DOHH2 (cell line): Measurements from ENCODE around the gene TBX6.

Experiments
- CTCF ChIP-seq: fragments of 200-600 bp; sonication (generic); IDR thresholded peaks from one replicate; pipeline ENCODE4 v1.5.1; 2014; ENCODE audit warnings: antibody characterized with exemption, mild to moderate bottlenecking, low read depth, low read length; ENCODE audit not compliant: poor library complexity, severe bottlenecking
- EZH2phosphoT487 ChIP-seq: fragments of 200-600 bp; sonication (generic); IDR thresholded peaks from 2 replicates; pipeline ENCODE4 v1.6.1; 2017; ENCODE audit warnings: borderline replicate concordance, mild to moderate bottlenecking, antibody characterized with exemption, low read length, moderate library complexity, mixed read lengths

- TF ChIP-seq EZH2phosphoT487 (no peak), CTCF (peak; percentile 92)
Observed at GRCh38 chr16:30112197-30113030, 20.7 kb upstream of the TBX6 start.
